B cell (primary cell): ENCODE data around the gene AHRR. TPM values are rescaled to one million over a fixed set of nuclear protein-coding genes. Genes with fewer than 3 reads are reported as not detected.

Experiments used
- ATAC-seq: fragments of 200-7000 bp; cut with Tn5 transposase; one replicate; pipeline ENCODE4 v1.10.0; 2021; ENCODE audit warnings: low read depth, mild to moderate bottlenecking, moderate number of reproducible peaks, moderate library complexity
- CTCF ChIA-PET: fragments of 350-600 bp; sonication (Branson Sonifier 250); formaldehyde crosslinking; loops from one replicate; lab custom pipeline; 2021; ENCODE audit warnings: antibody characterized with exemption, inconsistent platforms; lab: Charles Lee
- POLR2A ChIA-PET: fragments of 350-600 bp; sonication (Branson Sonifier 250); formaldehyde crosslinking; loops from one replicate; lab custom pipeline; 2021; ENCODE audit warnings: antibody characterized with exemption; lab: Charles Lee
- DNase-seq: peaks from one replicate; pipeline ENCODE4 v3.0.0; 2013
- H2AFZ ChIP-seq: 2 replicates; pipeline ENCODE4 v1.6.1; 2012; ENCODE audit warnings: mild to moderate bottlenecking, low read depth, low read length; ENCODE audit not compliant: insufficient read depth, poor library complexity, severe bottlenecking
- H3K27ac ChIP-seq, 2 donors: 1 replicate in 1 of 2; 2 replicates in 1 of 2; pipeline ENCODE4 v1.5.1; 2012 to 2013; ENCODE audit warnings: low read length in 2 of 2, mild to moderate bottlenecking in 2 of 2, moderate library complexity in 1 of 2
- H3K27me3 ChIP-seq, 4 experiments: fragments of 200-600 bp in 1 of 4; sonication (generic) in 1 of 4; replicated peaks in 1 of 4; 1 replicate in 2 of 4; 2 replicates in 2 of 4; pipeline versions ENCODE4 v1.6.1 to v1.7.0; 2013 to 2016; ENCODE audit warnings: low read length in 3 of 4, mild to moderate bottlenecking in 2 of 4, mixed read lengths in 1 of 4, moderate library complexity in 1 of 4; ENCODE audit not compliant: insufficient read depth in 4 of 4, control insufficient read depth in 3 of 4; ENCODE audit errors: control extremely low read depth in 1 of 4
- H3K36me3 ChIP-seq, 2 experiments: replicated peaks in 1 of 2; 1 replicate in 1 of 2; 2 replicates in 1 of 2; pipeline versions ENCODE4 v1.6.1 to v1.7.1; 2013; ENCODE audit warnings: low read length in 1 of 2; ENCODE audit not compliant: insufficient read depth in 2 of 2, control insufficient read depth in 1 of 2; ENCODE audit errors: control extremely low read depth in 1 of 2, extremely low read depth in 1 of 2
- H3K4me1 ChIP-seq, 2 donors: fragments of 200-600 bp in 1 of 2; sonication (generic) in 1 of 2; 1 replicate in 1 of 2; 2 replicates in 1 of 2; pipeline versions ENCODE4 v1.5.1 to v1.6.1; 2013 to 2017; ENCODE audit warnings: low read length in 2 of 2; ENCODE audit not compliant: control insufficient read depth in 2 of 2, insufficient read depth in 2 of 2
- H3K4me2 ChIP-seq: replicated peaks from 2 replicates; pipeline ENCODE3; 2012; ENCODE audit warnings: mild to moderate bottlenecking, low read depth, low read length; ENCODE audit not compliant: poor library complexity, severe bottlenecking
- H3K4me3 ChIP-seq, 5 experiments: fragments of 200-600 bp in 1 of 5; sonication (generic) in 1 of 5; 1 replicate in 3 of 5; 2 replicates in 2 of 5; pipeline versions ENCODE4 v1.5.1 to v1.7.0; 2011 to 2016; ENCODE audit warnings: low read length in 4 of 5, mild to moderate bottlenecking in 4 of 5, low read depth in 2 of 5, control low read depth in 1 of 5, moderate library complexity in 1 of 5; ENCODE audit not compliant: insufficient read depth in 1 of 5; ENCODE audit errors: control extremely low read depth in 1 of 5, extremely low read depth in 1 of 5
- H3K79me2 ChIP-seq: fragments of 200-600 bp; sonication (generic); one replicate; pipeline ENCODE4 v1.6.0; 2016; ENCODE audit warnings: low read length; ENCODE audit not compliant: control insufficient read depth, insufficient read depth
- H3K9ac ChIP-seq: fragments of 200-600 bp; sonication (generic); 2 replicates; pipeline ENCODE4 v1.6.1; 2017; ENCODE audit warnings: mild to moderate bottlenecking, low read length, moderate library complexity
- H3K9me3 ChIP-seq, 3 donors: one replicate each; pipeline versions ENCODE4 v1.6.1 to v1.7.1; 2013; ENCODE audit warnings: low read length in 2 of 3; ENCODE audit not compliant: control insufficient read depth in 2 of 3, insufficient read depth in 1 of 3; ENCODE audit errors: control extremely low read depth in 1 of 3
- H4K20me1 ChIP-seq: 2 replicates; pipeline ENCODE4 v1.6.0; 2012; ENCODE audit warnings: mild to moderate bottlenecking, low read length; ENCODE audit not compliant: insufficient read depth, control insufficient read depth, poor library complexity, severe bottlenecking
- H3K27ac Mint-ChIP-seq: one replicate; pipeline ENCODE4 v1.8.0; 2021; ENCODE audit warnings: mixed read lengths
- H3K27me3 Mint-ChIP-seq: one replicate; pipeline ENCODE4 v1.8.0; 2021; ENCODE audit warnings: mixed read lengths
- H3K4me1 Mint-ChIP-seq: one replicate; pipeline ENCODE4 v1.8.0; 2021; ENCODE audit warnings: mixed read lengths
- H3K4me3 Mint-ChIP-seq: one replicate; pipeline ENCODE4 v1.8.0; 2021; ENCODE audit warnings: mixed read lengths
- H3K9me3 Mint-ChIP-seq: one replicate; pipeline ENCODE4 v1.8.0; 2022; ENCODE audit warnings: mixed read lengths; ENCODE audit not compliant: insufficient read depth
- EZH2 ChIP-seq: IDR thresholded peaks from 2 replicates; pipeline ENCODE4 v1.6.1; 2012; ENCODE audit warnings: borderline replicate concordance, low read depth, mild to moderate bottlenecking, moderate library complexity, low read length; ENCODE audit not compliant: insufficient read depth, poor library complexity, severe bottlenecking
- WGBS: methylation state at CpG from one replicate; pipeline ENCODE4 v1.1.5; 2013; ENCODE audit warnings: missing lambda C conversion rate; ENCODE audit not compliant: insufficient coverage; 5-methylcytosine and 5-hydroxymethylcytosine counted together
- intact Hi-C: fragments of 100-400 bp; cut with micrococcal nuclease; formaldehyde crosslinking; loops from one replicate; pipeline ENCODE4 v1.10.0; 2022
- polyA plus RNA-seq: library from polyadenylated mRNA; depleted of rRNA; stranded (reverse); fragments of >200 nt; gene quantifications from 2 replicates; pipeline ENCODE4 v1.2.3, GENCODE V29; 2012
- total RNA-seq, 2 donors: library from RNA; stranded (reverse); fragments of 120-200 nt in 1 of 2; gene quantifications; 1 replicate in 1 of 2; 2 replicates in 1 of 2; pipeline versions ENCODE4 v1.2.3 to v1.2.4, GENCODE V29; 2013 to 2022
- TF ChIP-seq, protein P1 (sequence below): fragments of 200-600 bp; IDR thresholded peaks from one replicate; pipeline ENCODE4 v1.8.0; 2022; ENCODE audit warnings: antibody characterized with exemption, mild to moderate bottlenecking

AHRR gene
- total and polyA plus RNA-seq, 2 donors (not counting 1 experiment from before 2014, with no cell fraction given): 0.13 to 1.7 TPM

DNA sequence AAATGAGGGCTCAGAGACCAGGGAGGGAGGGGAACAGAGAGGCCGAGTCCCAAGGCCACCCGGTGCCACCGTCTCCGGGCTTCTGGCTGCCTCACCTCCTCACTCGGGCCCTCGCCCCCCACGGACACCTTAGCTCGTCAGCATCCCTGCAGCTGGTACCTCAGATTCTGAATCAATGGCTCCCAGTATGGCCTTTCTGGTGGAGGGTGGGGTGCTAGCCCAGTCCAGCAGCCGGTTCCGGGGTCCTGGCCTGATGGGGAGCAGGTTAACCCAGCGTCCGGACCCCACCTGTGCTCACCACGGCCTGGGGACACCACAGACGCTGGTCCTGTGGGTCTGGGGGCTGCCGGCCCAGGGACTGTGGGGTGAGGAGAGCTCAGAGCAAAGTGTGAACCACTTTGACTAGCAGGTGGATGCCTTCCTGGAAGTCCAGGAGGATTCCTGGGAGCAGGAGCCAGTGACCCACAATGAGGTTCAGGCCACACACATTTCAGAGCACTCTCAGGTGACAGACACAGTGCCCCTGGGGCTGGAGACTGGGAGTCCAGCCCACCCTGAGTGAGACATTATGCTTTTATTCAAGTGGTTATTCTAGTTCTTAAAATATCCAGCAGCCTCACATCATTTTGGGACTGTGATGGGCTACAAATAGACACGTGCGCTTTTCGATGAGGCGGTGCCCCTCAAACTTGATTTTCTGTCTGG, 53.3 kb downstream of the AHRR start:
- Histone ChIP-seq H3K4me3 (no peak overlapping the region), H3K4me2 (peak overlapping the region; percentile 60), H3K9ac (no peak overlapping the region), H3K36me3 (no peaks in the 10 kb centered on the region), H2AFZ (no peak overlapping the region), H3K27ac (no peak overlapping the region), H4K20me1 (no peaks in the 10 kb centered on the region), H3K27me3 (peaks cover 0 to 38% (median 10%) of the 10 kb centered on the region in 4 experiments), H3K9me3 (no peaks in the 10 kb centered on the region), H3K79me2 (no peaks in the 10 kb centered on the region), H3K4me1 (peaks cover 8 to 12% of the 10 kb centered on the region in 2 donors)
- Mint-ChIP-seq H3K27ac (no peak overlapping the region), H3K9me3 (no peaks in the 10 kb centered on the region), H3K4me3 (peak overlapping the region; percentile 63), H3K27me3 (peaks cover 19% of the 10 kb centered on the region), H3K4me1 (peaks cover 5% of the 10 kb centered on the region)
- TF ChIP-seq, protein P1, sequence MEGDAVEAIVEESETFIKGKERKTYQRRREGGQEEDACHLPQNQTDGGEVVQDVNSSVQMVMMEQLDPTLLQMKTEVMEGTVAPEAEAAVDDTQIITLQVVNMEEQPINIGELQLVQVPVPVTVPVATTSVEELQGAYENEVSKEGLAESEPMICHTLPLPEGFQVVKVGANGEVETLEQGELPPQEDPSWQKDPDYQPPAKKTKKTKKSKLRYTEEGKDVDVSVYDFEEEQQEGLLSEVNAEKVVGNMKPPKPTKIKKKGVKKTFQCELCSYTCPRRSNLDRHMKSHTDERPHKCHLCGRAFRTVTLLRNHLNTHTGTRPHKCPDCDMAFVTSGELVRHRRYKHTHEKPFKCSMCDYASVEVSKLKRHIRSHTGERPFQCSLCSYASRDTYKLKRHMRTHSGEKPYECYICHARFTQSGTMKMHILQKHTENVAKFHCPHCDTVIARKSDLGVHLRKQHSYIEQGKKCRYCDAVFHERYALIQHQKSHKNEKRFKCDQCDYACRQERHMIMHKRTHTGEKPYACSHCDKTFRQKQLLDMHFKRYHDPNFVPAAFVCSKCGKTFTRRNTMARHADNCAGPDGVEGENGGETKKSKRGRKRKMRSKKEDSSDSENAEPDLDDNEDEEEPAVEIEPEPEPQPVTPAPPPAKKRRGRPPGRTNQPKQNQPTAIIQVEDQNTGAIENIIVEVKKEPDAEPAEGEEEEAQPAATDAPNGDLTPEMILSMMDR: no peak
- no peak for TF ChIP-seq EZH2
- WGBS: 96% methylated on average over 15 of the region's 19 CpGs
- ATAC-seq (no peak), DNase-seq (no peak)
- CTCF ChIA-PET: no interaction called here
- intact Hi-C loops: no loop called here
- POLR2A ChIA-PET: no interaction called here

DNA sequence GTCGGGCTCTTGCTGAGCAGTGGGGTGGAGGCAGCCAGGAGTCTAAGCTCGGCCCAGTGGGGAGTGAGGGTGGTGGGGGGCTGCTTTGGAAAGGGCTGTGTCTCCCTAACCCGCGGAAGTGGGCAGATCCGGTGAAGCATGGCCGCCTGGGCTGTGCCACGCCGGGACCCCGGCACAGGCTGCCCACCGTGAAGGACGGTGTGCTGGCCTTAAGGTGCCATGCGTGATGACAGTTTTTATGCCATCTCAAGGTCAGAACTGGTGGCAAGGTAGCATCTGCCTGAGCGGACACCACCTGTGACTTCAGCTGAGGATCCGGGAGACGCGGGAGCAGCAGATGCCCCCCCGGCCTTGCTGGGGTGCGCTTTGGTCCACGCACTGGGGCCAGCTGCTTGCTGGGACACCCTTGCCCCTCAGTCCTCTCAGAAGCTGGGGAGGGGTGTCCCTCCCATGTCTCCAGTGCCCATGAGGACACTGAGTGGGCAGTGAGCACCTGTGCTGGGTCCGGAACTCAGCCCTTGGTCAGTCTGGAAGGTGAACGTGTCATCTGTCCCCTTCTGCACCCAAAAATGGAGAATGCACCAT, 53.9 kb downstream of the AHRR start:
- Histone ChIP-seq H3K79me2 (no peaks in the 10 kb centered on the region), H3K36me3 (no peaks in the 10 kb centered on the region), H3K9ac (no peak overlapping the region), H3K27me3 (peaks cover 0 to 38% (median 10%) of the 10 kb centered on the region in 4 experiments), H2AFZ (no peak overlapping the region), H4K20me1 (no peaks in the 10 kb centered on the region), H3K4me3 (no peak overlapping the region), H3K27ac (no peak overlapping the region), H3K9me3 (no peaks in the 10 kb centered on the region), H3K4me1 (peaks cover 8 to 12% of the 10 kb centered on the region in 2 donors), H3K4me2 (no peak overlapping the region)
- CTCF ChIA-PET: no interaction called here
- H3K27me3 Mint-ChIP-seq: peaks cover 19% of the 10 kb centered on the region
- 96% methylated on average over 21 of the region's 21 CpGs for WGBS
- no peaks in the 10 kb centered on the region for H3K9me3 Mint-ChIP-seq
- TF ChIP-seq, protein P1: no peak
- TF ChIP-seq EZH2: no peak
- DNase-seq (no peak), ATAC-seq (no peak)
- no peak overlapping the region for H3K4me3 Mint-ChIP-seq
- POLR2A ChIA-PET: no interaction called here
- no peak overlapping the region for H3K27ac Mint-ChIP-seq
- intact Hi-C loops: no loop called here
- peaks cover 5% of the 10 kb centered on the region for H3K4me1 Mint-ChIP-seq
